Karpas-422 (cell line): ENCODE results near the gene SLC9A4. TPM values are rescaled to one million over a fixed set of nuclear protein-coding genes. Genes with fewer than 3 reads are reported as not detected.
A peak's percentile ranks its signal among the peaks of the same experiment; 100 is the strongest.

ENCODE experiments used
- DNase-seq: peaks from one replicate; pipeline ENCODE4 v3.0.0-alpha.2; 2015
- H2AFZ ChIP-seq: fragments of 200-600 bp; sonication (generic); 2 replicates; pipeline ENCODE4 v1.6.1; 2014; ENCODE audit warnings: antibody characterized with exemption, low read length, mixed read lengths
- H3K27ac ChIP-seq: fragments of 200-600 bp; sonication (generic); 2 replicates; pipeline ENCODE4 v1.5.1; 2014; ENCODE audit warnings: mild to moderate bottlenecking, low read length, moderate library complexity
- H3K27me3 ChIP-seq: fragments of 200-600 bp; sonication (generic); 2 replicates; pipeline ENCODE4 v1.6.1; 2014; ENCODE audit warnings: low read length, mixed read lengths
- H3K36me3 ChIP-seq: fragments of 200-600 bp; sonication (generic); 2 replicates; pipeline ENCODE4 v1.6.1; 2014; ENCODE audit warnings: low read length, mixed read lengths; ENCODE audit not compliant: insufficient read depth
- H3K4me1 ChIP-seq: fragments of 200-600 bp; sonication (generic); 2 replicates; pipeline ENCODE4 v1.6.1; 2014; ENCODE audit warnings: mild to moderate bottlenecking, low read length, mixed read lengths
- H3K4me2 ChIP-seq: fragments of 200-600 bp; sonication (generic); 2 replicates; pipeline ENCODE4 v1.6.1; 2014; ENCODE audit warnings: low read length, low read depth, mild to moderate bottlenecking; ENCODE audit not compliant: poor library complexity, severe bottlenecking
- H3K4me3 ChIP-seq: fragments of 200-600 bp; sonication (generic); 2 replicates; pipeline ENCODE4 v1.5.1; 2014; ENCODE audit warnings: mild to moderate bottlenecking, antibody characterized with exemption, low read length, mixed read lengths
- H3K79me2 ChIP-seq: fragments of 200-600 bp; sonication (generic); 2 replicates; pipeline ENCODE4 v1.6.1; 2014; ENCODE audit warnings: mild to moderate bottlenecking, low read length, mixed read lengths
- H3K9ac ChIP-seq: fragments of 200-600 bp; sonication (generic); 2 replicates; pipeline ENCODE4 v1.6.0; 2014; ENCODE audit warnings: low read length
- H3K9me2 ChIP-seq: fragments of 200-600 bp; sonication (generic), shearing (Covaris generic); replicated peaks from 2 replicates; pipeline ENCODE4 v1.6.0; 2014; ENCODE audit warnings: mild to moderate bottlenecking, low read length, moderate library complexity; ENCODE audit not compliant: insufficient read depth
- H3K9me3 ChIP-seq: fragments of 300-700, 200-600 bp; sonication (generic); 2 replicates; pipeline ENCODE4 v1.6.1; 2014; ENCODE audit warnings: low read length, mixed read lengths
- H4K20me1 ChIP-seq: fragments of 200-600 bp; sonication (generic); 2 replicates; pipeline ENCODE4 v1.6.1; 2014; ENCODE audit warnings: mild to moderate bottlenecking, antibody characterized with exemption, low read length, low read depth; ENCODE audit not compliant: insufficient read depth
- total RNA-seq: library from RNA; depleted of rRNA; stranded (reverse); fragments of >200 nt; shearing (Covaris generic); gene quantifications from 2 replicates; pipeline ENCODE4 v1.2.3, GENCODE V29; 2014; ENCODE audit warnings: low replicate concordance

Gene SLC9A4
- total RNA-seq, 1 experiment from 2014 or later, result not detected

DNA sequence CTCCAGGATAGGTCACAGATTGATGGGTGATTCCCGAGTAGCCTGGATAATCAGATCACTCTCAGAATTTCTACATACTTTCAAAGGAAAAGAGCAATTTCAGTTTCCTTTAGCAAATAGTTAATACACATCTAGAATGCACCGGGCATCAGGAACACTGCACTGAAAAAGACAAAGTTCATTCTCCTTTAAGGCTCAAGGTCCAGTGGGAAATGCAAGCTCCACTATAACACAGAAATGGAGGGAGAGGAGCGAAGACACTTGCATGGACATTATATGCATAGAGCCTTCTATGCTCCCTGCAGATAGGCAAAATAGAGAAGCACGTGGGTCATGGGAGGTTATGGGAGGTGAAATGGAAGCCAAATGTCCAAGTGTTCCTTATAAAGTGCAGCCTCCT, 49.1 kb downstream of the SLC9A4 start:
- Histone ChIP-seq H2AFZ (no peak overlapping the region), H3K9me2 (no peaks in the 10 kb centered on the region), H3K27ac (no peak overlapping the region), H3K9ac (no peak overlapping the region), H3K4me2 (no peak overlapping the region), H3K79me2 (no peaks in the 10 kb centered on the region), H3K27me3 (no peaks in the 10 kb centered on the region), H3K4me3 (no peak overlapping the region), H4K20me1 (no peaks in the 10 kb centered on the region), H3K4me1 (no peaks in the 10 kb centered on the region; the same call in 1 of the 2 replicates), H3K9me3 (no peaks in the 10 kb centered on the region), H3K36me3 (no peaks in the 10 kb centered on the region)
- no peak for DNase-seq

- Histone ChIP-seq H3K27ac (no peak overlapping the region), H3K9me3 (no peaks in the 10 kb centered on the region), H3K79me2 (no peaks in the 10 kb centered on the region), H3K9me2 (no peaks in the 10 kb centered on the region), H3K27me3 (no peaks in the 10 kb centered on the region), H3K4me2 (no peak overlapping the region), H3K4me3 (no peak overlapping the region), H3K9ac (no peak overlapping the region), H4K20me1 (no peaks in the 10 kb centered on the region), H3K4me1 (no peaks in the 10 kb centered on the region; the same call in 1 of the 2 replicates), H3K36me3 (no peaks in the 10 kb centered on the region), H2AFZ (no peak overlapping the region)
- DNase-seq, result no peak
Observed at GRCh38 chr2:102522890-102523289, 49.9 kb downstream of the SLC9A4 start.

GRCh38 chr2:102523651-102524050, 50.6 kb downstream of the SLC9A4 start:
- H3K27me3 ChIP-seq, result no peaks in the 10 kb centered on the region
- H3K9me2 ChIP-seq, result no peaks in the 10 kb centered on the region
- no peak overlapping the region for H3K4me2 ChIP-seq
- no peaks in the 10 kb centered on the region for H3K9me3 ChIP-seq
- H3K79me2 ChIP-seq, result no peaks in the 10 kb centered on the region
- H3K4me1 ChIP-seq, result no peaks in the 10 kb centered on the region; the same call in 1 of the 2 replicates
- H4K20me1 ChIP-seq, result no peaks in the 10 kb centered on the region
- DNase-seq, result no peak
- no peak overlapping the region for H3K27ac ChIP-seq
- H3K4me3 ChIP-seq, result no peak overlapping the region
- H3K36me3 ChIP-seq, result no peaks in the 10 kb centered on the region
- H3K9ac ChIP-seq, result no peak overlapping the region
- no peak overlapping the region for H2AFZ ChIP-seq

GRCh38 chr2:102527086-102527485, 54.1 kb downstream of the SLC9A4 start:
- H3K27ac ChIP-seq, result no peak overlapping the region
- H3K9me2 ChIP-seq, result no peaks in the 10 kb centered on the region
- H3K79me2 ChIP-seq, result no peaks in the 10 kb centered on the region
- DNase-seq, result no peak
- H3K27me3 ChIP-seq, result no peaks in the 10 kb centered on the region
- H3K4me2 ChIP-seq, result no peak overlapping the region
- H3K36me3 ChIP-seq, result no peaks in the 10 kb centered on the region
- no peak overlapping the region for H3K9ac ChIP-seq
- H3K4me3 ChIP-seq, result no peak overlapping the region
- H3K9me3 ChIP-seq, result no peaks in the 10 kb centered on the region
- no peaks in the 10 kb centered on the region for H3K4me1 ChIP-seq
- no peaks in the 10 kb centered on the region for H4K20me1 ChIP-seq
- no peak overlapping the region for H2AFZ ChIP-seq

DNA sequence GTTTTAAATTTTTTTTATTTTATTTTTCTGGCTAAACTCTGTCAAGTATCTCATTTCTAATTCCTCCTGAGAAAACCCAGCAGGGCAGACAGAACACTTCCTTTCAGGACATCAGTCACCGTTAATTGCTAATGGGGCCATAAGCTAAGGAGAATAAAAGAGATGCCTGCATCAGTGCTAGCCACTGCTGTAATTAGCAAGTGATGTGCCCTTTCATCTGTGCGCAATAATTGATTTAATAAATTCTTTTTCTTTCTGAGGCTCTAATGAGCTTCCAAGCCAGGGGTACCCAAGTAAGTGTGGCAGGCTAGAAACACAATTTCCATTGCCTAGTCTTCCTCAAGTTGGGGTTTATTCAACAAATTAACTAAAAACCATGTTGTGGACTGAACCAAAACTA, 65.5 kb downstream of the SLC9A4 start:
- Histone ChIP-seq H2AFZ (no peak overlapping the region), H3K4me2 (no peak overlapping the region), H3K9me3 (no peaks in the 10 kb centered on the region), H3K9ac (no peak overlapping the region), H3K4me3 (no peak overlapping the region), H3K9me2 (no peaks in the 10 kb centered on the region), H3K27ac (no peak overlapping the region), H3K36me3 (no peaks in the 10 kb centered on the region), H3K79me2 (no peaks in the 10 kb centered on the region), H3K27me3 (no peaks in the 10 kb centered on the region), H3K4me1 (no peaks in the 10 kb centered on the region), H4K20me1 (no peaks in the 10 kb centered on the region)
- DNase-seq, result no peak

DNA sequence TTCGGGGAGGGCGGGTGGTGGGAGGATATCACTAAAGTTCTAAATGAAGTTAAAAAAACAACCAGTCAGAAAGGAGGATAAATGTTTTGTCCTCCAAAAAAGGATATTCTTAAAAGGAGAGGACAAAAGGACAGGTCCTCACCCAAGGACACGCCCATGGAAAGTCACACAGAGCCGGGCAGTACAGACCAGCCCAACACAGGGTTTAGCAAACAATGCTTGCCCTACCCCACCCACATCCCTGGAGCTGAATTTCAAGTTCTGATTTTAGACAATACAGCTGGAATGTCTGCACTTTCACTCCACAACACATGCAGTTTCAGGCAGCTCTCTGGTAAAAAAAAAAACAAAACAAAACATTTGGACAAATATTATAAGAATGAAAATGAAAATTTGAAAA, 67.9 kb downstream of the SLC9A4 start:
- Histone ChIP-seq H2AFZ (no peak overlapping the region), H3K27ac (no peak overlapping the region), H3K4me3 (no peak overlapping the region), H3K9me3 (no peaks in the 10 kb centered on the region), H3K4me2 (no peak overlapping the region), H3K27me3 (no peaks in the 10 kb centered on the region), H3K4me1 (no peaks in the 10 kb centered on the region), H3K36me3 (no peaks in the 10 kb centered on the region), H3K9ac (no peak overlapping the region), H3K9me2 (no peaks in the 10 kb centered on the region), H4K20me1 (no peaks in the 10 kb centered on the region), H3K79me2 (no peaks in the 10 kb centered on the region)
- DNase-seq, result no peak

- Histone ChIP-seq H3K27ac (no peak overlapping the region), H3K4me3 (no peak overlapping the region), H3K4me2 (no peak overlapping the region), H3K27me3 (no peaks in the 10 kb centered on the region), H3K4me1 (no peaks in the 10 kb centered on the region), H3K36me3 (no peaks in the 10 kb centered on the region), H4K20me1 (no peaks in the 10 kb centered on the region), H3K9me2 (no peaks in the 10 kb centered on the region), H2AFZ (no peak overlapping the region), H3K79me2 (no peaks in the 10 kb centered on the region), H3K9me3 (peaks cover 9% of the 10 kb centered on the region; the same call in 1 of the 2 replicates), H3K9ac (no peak overlapping the region)
- no peak for DNase-seq
Observed at GRCh38 chr2:102544182-102544581, 71.2 kb downstream of the SLC9A4 start.

DNA sequence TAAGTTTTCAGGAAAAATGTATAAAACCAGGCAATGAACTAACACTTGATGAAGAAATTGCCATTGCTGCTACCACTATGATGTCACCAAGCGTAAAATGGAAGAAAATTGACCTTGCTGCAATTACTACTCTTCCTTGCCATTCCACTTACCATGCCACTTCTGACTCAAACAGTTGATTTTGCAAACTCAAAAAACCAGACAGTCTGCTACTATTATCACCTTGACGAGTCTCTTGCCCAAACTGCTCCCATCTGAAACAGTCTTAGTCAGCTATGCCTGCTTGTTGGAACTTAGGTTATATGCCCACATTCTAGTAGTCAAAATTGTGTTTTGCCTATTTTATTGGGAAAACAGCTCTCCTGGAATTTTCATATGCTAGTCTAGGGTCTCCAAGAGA, 74.4 kb downstream of the SLC9A4 start:
- Histone ChIP-seq H2AFZ (no peak overlapping the region), H3K4me2 (no peak overlapping the region), H3K4me1 (no peaks in the 10 kb centered on the region), H3K9ac (no peak overlapping the region), H3K27me3 (no peaks in the 10 kb centered on the region), H3K4me3 (no peak overlapping the region), H3K79me2 (no peaks in the 10 kb centered on the region), H3K9me2 (no peaks in the 10 kb centered on the region), H3K27ac (no peak overlapping the region), H3K36me3 (no peaks in the 10 kb centered on the region), H4K20me1 (no peaks in the 10 kb centered on the region), H3K9me3 (peaks cover 12% of the 10 kb centered on the region)
- DNase-seq, result no peak

- no peaks in the 10 kb centered on the region for H3K79me2 ChIP-seq
- H3K36me3 ChIP-seq, result no peaks in the 10 kb centered on the region
- H3K4me2 ChIP-seq, result no peak overlapping the region
- no peak overlapping the region for H3K9ac ChIP-seq
- H4K20me1 ChIP-seq, result no peaks in the 10 kb centered on the region
- H3K4me1 ChIP-seq, result no peaks in the 10 kb centered on the region
- no peaks in the 10 kb centered on the region for H3K27me3 ChIP-seq
- no peak overlapping the region for H3K27ac ChIP-seq
- H3K9me2 ChIP-seq, result no peaks in the 10 kb centered on the region
- no peak overlapping the region for H3K4me3 ChIP-seq
- H2AFZ ChIP-seq, result no peak overlapping the region
- DNase-seq, result peak; percentile 30
- peaks cover 12% of the 10 kb centered on the region for H3K9me3 ChIP-seq
Observed at GRCh38 chr2:102549027-102549426, 76.0 kb downstream of the SLC9A4 start.
